Fibroblast of skin of scalp (primary cell): ENCODE results near the gene MOB2.

Source experiments
- DNase-seq: peaks from one replicate; pipeline ENCODE4 v3.0.0-alpha.2; 2013

Gene MOB2

GRCh38 chr11:1502954-1503707 lies 16.6 kb upstream of the MOB2 start:
- no peak for DNase-seq

GRCh38 chr11:1502168-1502953 lies 15.8 kb upstream of the MOB2 start:
- no peak for DNase-seq

GRCh38 chr11:1501421-1502167 lies 15.0 kb upstream of the MOB2 start:
- no peak for DNase-seq

GRCh38 chr11:1500466-1501420 lies 14.2 kb upstream of the MOB2 start:
- DNase-seq, result no peak

- no peak for DNase-seq
Measured at GRCh38 chr11:1499899-1500298, 13.3 kb upstream of the MOB2 start.

- no peak for DNase-seq
Measured at GRCh38 chr11:1499261-1499890, 12.8 kb upstream of the MOB2 start.

GRCh38 chr11:1498262-1498661 lies 11.7 kb upstream of the MOB2 start:
- DNase-seq, result no peak

GRCh38 chr11:1497600-1497999 lies 11.0 kb upstream of the MOB2 start:
- DNase-seq, result no peak

- no peak for DNase-seq
Measured at GRCh38 chr11:1496761-1497095, 10.1 kb upstream of the MOB2 start.

- DNase-seq, result no peak
Measured at GRCh38 chr11:1496091-1496760, 9.6 kb upstream of the MOB2 start.

- no peak for DNase-seq
Measured at GRCh38 chr11:1494650-1495049, 8.1 kb upstream of the MOB2 start.

GRCh38 chr11:1493650-1494244 lies 7.2 kb upstream of the MOB2 start:
- DNase-seq, result no peak

GRCh38 chr11:1491379-1491778 lies 4.8 kb upstream of the MOB2 start:
- DNase-seq, result no peak

GRCh38 chr11:1490651-1491050 lies 4.1 kb upstream of the MOB2 start:
- DNase-seq, result no peak

- DNase-seq, result no peak
Measured at GRCh38 chr11:1488575-1489180, 2.1 kb upstream of the MOB2 start.

- DNase-seq, result no peak
Measured at GRCh38 chr11:1487851-1488574, 1.4 kb upstream of the MOB2 start.

GRCh38 chr11:1487091-1487850 lies 692 bp upstream of the MOB2 start:
- DNase-seq, result no peak

GRCh38 chr11:1485504-1485885 lies 1.1 kb downstream of the MOB2 start:
- DNase-seq, result no peak
